ENCODE measurements around the gene PROCR.
"Not testable (repeated sequence)": the region's sequence is repeated elsewhere in the genome, so short reads cannot be mapped to it uniquely, and the experiment has no call there.

The PROCR gene

DNA sequence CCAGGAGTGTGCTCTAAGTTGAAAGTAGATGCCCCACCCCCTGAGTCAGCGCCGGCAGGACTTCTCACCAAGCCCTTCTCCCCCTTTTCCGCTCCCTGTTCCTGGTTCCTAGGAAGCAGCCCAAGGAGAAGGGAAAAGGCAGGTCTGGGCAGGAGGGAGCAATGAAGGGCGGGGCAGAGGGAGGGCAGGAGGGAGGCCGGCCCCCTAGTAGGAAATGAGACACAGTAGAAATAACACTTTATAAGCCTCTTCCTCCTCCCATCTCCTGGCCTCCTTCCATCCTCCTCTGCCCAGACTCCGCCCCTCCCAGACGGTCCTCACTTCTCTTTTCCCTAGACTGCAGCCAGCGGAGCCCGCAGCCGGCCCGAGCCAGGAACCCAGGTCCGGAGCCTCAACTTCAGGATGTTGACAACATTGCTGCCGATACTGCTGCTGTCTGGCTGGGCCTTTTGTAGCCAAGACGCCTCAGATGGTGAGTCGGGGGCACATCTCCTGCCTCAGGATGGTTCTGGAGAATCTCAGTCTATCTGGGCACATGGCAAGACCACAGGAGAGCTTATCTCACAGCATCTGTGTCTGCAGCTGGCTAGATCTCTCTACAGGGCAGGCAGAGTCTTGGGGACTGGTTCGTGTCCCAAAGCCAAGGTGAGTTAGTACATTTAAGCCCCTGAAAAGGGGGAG, at the start of gene PROCR:
Gene PROCR, plus strand, starts transcription at position 320 of the 681 bp plus-strand sequence. Its CDS starts 83 bp downstream, at position 403.
- peak; percentile 80 for DNase-seq (ENCODE audit: low read depth)

DNA sequence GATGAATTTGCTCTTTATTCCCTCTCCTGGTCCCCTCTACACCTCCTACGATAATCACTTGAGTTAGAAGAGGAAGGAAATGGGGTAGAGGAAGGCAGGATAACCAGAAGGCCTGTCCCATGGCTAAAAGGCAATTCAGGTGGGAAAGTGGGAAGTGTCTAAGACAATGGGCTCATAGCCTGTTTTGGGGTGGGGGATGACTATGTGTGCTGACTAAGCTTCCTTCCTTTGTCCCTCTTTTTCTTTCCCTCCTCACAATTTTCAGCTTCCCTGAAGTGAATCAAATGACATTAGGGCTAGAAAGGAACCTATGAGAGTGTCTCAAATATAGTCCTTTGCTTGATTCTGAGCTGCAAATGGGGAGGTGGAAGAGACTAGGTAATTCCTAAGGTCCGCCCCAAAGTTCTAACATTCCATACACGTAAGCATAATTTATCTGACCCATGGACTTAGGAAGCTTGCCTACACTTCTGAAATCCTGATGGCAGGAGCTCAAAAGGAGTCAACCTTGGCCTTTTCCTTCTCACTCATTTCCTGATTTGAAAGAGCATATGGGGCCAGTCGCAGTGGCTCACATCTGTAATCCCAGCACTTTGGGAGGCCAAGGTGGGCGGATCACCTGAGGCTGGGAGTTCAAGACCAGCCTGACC, 49.0 kb upstream of the PROCR start:
- no peak for DNase-seq (ENCODE audit: low read depth)

DNA sequence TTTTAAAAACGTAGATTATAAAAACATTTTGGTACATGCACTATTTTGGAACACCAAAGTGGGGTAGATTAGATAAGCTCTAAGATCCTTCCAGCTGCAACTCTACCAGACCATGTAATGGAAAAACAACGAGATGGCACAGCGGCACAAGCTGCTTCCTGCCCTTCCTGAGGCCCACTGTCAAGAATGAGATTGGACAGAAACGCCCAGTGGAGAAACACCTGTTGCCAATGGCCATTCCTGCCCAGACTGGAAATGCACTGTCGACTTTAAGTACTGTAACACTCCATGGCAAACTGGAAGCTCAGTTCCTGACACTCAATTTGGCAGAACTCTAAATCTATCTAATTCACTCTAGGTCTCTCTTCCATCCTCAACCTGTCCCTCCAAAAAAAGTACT, 46.1 kb upstream of the PROCR start:
- no peak for DNase-seq (ENCODE audit: low read depth)

DNA sequence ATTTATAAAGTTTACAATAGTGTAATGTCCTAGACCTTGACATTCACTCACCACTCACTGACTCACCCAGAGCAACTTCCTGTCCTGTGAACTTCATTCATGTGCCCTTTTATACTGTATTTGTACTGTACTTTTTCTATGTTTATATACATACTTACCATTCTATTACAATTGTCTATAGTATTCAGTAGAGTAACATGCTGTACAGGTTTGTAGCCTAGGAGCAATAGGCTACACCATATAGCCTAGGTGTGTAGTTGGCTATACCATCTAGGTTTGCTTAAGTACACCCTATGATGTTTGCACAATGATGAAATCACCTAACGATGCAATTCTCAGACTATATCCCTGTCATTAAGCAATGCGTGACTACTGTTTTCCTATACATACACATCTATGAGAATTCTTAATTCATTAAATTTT, 42.2 kb upstream of the PROCR start:
- no peak for DNase-seq (ENCODE audit: low read depth)

DNA sequence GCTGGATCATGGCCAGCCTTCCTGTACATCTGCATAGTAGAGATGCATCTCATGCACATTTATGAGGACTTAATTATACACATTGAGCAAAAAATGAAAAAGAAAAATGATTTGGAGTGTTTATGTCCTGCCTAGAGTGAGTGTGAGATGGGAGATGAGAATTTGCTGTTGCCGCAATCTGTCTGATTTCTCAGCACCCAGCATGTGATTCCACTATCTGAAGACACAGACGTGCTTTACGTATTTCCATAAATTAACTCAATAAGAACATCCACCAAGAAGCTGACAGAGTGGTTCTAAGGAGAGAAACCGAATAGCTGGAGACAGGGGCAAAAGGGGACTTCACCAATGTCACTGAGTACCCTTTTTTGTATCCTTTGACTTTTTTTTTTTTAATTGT, 39.9 kb upstream of the PROCR start:
- no peak for DNase-seq (ENCODE audit: low read depth)

DNA sequence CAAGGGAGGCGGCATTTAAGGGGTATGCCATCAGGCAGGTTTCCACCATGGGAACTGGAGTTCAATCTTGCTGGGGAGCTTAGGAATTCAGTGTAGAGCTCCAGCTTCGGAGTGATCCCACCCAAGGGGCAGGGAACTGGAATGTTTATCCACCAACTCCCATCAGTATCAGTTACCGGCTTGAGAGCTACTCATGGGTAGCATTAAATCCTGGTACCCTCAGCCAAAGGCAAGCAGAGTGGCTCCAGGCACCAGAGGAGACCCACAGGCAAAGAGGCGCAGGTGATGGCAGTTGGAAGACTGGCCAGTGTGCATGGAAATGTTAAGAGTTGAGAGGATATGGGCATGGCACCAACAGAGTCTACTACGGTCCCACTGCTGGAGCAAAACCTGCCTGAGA, 38.8 kb upstream of the PROCR start:
- no peak for DNase-seq (ENCODE audit: low read depth)

DNA sequence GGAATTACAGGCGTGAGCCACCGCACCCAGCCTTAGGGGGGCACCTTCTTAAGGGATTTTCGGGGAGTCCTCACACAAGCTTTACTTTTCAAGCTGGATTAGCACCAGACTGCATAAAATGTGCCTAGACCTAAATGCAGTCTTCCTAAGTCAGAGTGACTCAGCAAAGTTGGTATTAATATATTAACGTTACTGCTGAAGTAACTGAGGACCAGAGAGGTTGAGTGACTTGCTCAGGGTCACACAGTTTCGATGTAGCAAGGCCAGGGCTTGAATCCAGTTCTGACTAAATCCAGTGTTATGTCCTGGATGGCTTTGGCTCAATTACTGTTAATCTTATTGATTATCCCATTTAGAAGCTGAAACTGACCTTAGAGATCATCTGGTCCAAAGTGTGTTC, 38.1 kb upstream of the PROCR start:
- no peak for DNase-seq (ENCODE audit: low read depth)

DNA sequence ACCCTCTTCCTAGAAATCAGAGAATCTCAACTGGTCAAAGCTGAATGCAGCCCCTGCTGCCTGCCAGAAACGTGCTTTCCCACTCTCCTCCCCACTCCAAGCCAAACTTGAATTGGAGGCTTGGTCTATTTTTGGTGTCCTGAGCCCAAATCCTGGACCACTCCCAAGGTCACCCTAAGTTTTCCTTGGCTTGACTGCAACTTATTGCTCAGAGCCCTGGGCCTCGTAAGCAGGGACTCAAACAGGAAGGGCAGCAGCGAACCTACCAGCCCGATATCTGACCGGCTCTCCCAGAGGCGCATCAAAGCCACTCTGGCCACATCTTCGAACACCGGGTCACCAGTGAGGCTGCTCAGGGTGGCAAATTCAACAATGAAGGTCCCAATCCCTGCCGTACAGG, 37.4 kb upstream of the PROCR start:
- no peak for DNase-seq (ENCODE audit: low read depth)

DNA sequence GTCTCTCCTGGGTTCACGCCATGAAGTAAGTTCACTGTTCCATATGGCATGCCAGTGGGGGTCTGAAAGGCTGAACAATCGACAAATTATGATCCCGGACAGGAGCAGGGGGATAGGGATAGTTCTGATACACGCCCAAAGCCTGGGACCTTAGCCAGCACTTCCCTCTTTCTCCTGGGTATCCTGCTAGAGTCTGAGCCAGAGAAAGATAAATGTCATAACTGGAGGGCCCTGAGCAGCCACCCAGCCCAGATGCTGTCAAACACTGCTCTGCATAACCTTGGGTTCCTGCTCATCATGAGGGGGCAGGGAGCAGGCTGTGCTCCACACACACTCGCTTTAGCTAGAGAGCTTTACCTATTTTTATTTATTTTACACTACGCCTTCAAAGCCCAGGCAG, 37.0 kb upstream of the PROCR start:
- DNase-seq (ENCODE audit: low read depth), result no peak

DNA sequence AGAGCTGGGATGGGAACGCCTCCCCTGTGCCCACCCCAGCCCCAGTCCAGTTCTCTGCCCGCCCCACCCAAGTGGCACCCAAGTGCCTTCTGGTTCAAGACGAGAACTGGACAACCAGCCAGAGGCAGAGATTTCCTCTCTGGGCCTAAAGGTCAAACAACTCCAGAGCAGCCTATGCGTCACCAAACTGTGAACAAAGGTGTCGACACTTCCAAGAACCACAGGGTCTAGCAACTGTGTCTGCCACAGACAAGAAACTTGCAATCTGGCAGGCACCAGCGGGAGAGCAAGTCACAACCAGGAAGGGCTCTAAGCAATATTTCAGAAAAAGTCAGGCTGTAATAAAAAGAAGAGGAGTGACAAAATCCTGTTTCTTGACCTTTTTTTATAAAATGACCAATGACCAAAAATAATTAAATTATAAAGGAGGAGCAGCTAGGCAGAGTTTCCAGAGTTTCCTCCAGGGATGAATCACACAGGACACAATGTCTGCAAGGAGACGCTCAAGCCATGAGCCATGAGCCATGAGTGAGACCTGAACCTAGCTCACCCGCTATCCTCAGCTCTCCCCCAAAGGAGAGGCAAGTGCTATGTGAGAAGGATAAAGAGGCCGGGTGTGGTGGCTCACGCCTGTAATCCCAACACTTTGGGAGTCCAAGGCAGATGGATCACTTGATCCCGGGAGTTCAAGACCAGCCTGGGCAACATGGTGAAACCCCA, 35.8 kb upstream of the PROCR start:
- DNase-seq (ENCODE audit: low read depth), result no peak

DNA sequence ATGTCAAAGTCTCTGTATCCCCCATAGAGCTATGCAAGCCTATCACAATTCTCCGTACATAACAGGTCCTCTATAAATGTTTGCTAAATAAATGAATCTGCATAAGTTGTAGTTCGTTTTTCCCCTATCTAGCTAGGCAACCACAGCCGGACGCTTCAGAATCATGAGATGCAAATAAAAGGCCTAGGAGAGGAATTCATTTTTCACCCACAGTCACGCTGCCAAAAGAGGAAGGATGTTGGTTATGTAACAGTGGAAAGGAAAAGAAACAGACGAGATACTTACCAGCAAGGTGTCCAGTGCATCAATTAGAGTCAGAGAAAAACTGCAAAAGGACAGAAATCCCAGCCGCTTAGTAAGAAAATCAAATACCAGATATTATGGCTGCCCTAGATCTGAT, 27.2 kb upstream of the PROCR start:
- no peak for DNase-seq (ENCODE audit: low read depth)

DNA sequence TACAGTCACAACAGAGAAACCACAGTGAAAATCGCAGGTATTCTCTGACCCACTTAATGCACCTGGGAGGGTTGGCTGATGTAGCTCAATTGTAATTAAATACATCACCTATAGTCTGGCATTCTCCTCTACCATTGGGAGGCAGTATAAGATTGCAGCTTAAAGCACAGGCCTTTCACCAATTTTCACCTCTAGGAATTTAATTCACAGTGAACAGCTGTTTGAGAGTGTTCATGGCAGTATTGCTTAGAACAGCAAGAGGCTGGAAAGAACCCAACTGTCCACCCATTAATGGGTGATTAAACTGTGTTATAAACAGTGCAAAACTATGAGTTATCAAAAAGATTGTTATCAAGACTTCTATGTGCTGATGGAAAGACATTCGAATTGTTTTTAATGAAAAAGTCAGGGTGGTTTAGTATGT, 26.7 kb upstream of the PROCR start:
- DNase-seq (ENCODE audit: low read depth), result no peak

DNA sequence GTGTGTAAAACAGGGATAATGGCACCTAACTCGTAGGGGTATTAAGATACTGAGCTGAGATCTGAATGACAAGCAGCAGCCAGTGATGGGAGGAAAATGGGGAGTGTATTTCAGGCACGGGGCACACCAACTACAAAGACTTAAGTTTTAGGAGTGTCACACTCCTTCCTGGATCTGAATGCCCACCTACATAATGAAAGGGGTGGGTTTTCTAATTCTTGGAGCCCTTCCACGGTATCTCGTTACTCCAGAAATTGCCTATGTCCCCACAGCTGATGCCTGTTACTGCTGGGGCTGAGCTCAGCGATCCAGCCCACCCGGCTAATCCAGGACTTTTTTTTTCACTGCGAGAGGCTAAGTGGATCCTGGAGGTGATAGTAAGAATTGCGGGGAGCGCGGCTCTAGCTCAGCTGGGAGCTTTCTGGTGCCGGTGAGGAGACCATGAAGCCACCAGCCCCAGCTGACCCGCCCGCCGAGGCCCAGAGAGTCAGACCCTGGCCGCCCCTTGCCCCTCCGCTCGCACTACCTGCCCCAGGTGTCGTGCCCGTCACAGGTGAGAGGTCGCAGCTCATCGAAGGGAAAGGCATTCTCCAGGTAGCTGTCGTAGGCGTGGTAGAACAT, 25.5 kb upstream of the PROCR start:
- DNase-seq (ENCODE audit: low read depth), result no peak

DNA sequence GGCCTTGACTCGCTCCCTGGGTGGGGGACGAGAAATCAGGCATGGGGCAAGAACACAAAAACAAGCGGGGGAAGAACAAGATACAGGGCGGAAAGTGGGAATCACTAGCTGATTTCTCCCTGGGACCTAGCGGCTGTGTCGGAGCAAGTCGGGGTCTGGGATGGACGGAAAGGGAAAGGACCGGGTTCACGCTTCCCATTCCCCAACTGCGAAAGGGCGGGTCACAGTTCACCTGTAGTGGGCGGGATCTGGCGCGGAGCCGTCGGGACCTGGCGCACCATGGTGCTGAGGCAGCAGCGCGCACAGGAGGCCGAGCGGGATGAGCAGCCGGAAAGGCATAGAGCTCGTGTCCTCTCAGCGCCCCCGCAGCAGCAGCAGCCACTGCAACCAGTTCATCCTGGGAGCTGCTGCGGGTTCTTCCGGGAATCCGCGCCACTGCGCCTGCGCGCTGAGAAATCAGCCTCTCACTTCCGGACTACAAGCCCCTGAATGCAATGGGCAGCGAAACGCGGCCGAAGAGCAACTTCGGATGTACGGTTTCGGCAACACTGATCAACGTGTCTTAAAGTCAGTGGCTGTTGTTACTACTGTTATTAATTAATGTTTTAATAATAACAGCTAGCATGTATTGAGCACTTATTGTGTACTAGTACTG, 24.8 kb upstream of the PROCR start, which contains the start of gene EDEM2:
Gene EDEM2, minus strand, starts transcription at position 417 of the 655 bp plus-strand sequence. Its CDS starts 78 bp downstream, at position 339.
- peak; percentile 88 for DNase-seq (ENCODE audit: low read depth)

DNA sequence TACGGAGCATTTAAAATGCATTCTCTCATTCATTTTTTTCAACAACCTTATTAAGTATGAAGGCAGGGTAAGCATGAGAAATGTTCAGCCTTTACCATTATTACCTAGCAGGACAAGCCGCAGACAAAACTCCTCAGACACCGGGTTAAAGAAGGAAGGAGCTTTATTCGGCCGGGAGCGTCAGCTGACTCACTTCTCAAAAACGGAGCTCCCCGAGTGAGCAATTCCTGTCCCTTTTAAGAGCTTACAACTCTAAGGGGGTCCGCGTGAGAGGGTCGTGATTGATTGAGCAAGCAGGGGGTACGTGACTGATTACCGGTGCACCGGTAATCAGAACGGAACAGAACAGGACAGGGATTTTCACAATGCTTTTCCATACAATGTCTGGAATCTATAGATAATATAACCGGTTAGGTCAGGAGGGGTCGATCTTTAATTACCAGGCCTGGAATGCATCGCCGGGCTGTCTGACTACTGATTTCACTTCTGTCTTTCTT, 24.2 kb upstream of the PROCR start:
- DNase-seq (ENCODE audit: low read depth), result not testable (repeated sequence)

DNA sequence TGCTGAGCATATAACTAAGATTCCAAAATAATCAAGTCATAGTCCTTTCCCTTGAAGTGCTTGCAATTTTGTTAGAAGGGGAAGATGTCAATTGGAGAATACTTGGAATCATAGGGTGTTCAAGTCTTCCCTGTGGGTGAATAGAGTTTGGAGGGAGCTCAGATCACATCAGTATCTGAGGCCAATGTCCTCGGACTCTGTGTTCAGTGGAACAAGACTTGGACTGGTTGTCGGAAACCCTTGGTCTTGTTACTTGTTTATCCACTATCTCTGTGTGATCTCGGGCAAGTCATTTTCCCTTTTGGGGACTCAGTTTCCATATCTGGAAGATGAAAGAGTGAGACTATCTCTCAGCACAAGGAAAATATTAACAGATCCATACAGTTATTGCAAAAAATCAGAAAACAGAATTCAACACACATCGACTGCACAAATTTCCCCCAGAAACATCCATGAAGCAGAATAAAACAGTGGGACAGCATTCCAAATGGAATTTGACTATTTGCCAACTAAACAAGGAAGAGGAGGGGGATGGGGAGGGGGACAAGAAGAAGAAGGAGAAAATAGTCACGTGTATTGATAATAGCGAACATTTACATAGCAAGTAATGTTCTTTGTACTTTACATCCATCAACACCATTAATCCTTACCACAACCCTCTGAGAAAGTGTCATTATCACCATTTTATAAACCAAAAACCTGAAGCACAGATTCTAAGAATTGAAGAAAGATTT, 20.9 kb upstream of the PROCR start:
- DNase-seq (ENCODE audit: low read depth), result no peak

DNA sequence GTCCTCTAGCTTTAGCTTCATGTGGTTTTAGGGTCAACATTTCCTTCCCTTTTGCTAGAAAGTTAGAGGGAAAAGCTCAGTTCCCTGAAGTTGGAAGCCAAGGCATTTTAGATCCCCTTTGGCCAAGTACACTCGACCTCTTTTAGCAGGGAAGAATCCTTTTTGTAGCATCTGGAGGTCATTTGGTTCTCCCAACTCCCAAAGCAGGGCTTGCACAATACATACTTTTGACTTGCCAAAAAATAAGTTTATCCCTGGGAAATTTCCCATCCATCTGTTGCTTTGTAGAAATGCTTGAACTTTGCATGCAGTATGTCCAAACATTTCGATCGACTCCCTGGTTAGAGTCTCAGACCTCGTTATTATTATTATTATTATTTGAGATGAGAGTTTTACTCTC, 20.1 kb upstream of the PROCR start:
- peak; percentile 75 for DNase-seq (ENCODE audit: low read depth)

DNA sequence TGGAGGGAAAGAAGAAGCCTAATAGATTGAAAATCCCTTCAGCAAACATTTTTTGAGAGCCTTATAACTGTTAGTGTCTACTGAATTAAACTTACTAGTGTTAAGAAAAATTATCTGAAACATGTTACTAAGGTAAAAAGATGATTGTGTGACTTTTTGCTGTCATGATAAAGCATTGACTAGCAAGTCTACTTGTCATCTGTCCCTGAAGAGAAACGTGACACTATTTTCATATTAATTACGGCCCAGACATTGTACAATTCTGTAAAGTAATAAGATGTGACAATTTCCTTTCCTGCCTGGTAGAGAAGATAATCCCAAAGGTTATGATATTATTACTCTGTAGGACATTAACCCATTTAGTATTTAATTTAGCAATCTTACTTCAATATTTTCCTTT, 15.9 kb upstream of the PROCR start:
- DNase-seq (ENCODE audit: low read depth), result no peak

DNA sequence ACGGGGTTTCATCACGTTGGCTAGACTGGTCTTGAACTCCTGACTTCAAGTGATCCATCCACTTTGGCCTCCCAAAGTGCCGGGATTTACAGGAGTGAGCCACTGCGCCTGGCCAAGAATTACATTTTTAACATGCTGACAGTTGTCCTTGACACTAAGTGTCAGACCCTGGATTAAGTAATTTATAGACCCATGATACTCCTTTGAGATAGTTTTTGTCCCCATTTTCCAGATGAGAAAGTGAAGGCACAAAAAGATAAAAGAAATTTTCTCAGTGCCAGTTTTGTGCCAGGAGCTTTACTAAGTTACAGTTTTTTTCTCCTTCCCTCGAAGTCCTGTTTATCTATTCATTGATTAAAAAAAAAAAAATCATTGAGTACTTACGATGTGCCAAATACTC, 14.9 kb upstream of the PROCR start:
- DNase-seq (ENCODE audit: low read depth), result no peak

DNA sequence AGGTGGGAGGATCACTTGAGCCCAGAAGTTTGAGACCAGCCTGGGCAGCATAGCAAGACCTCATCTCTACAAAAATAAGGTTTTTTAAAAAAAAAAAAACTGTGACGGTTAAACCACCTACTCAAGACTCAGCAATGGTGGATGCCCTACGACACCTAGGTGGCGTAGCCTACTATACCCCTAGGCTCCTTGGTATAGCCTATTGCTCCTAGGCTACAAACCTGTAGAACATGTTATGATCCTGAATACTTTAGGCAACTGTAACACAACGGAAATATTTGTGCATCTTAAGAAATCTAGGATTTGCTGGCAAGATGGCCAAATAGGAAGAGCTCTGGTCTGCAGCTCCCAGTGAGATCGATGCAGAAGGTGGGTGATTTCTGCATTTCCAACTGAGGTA, 11.5 kb upstream of the PROCR start:
- not testable (repeated sequence) for DNase-seq (ENCODE audit: low read depth)

DNA sequence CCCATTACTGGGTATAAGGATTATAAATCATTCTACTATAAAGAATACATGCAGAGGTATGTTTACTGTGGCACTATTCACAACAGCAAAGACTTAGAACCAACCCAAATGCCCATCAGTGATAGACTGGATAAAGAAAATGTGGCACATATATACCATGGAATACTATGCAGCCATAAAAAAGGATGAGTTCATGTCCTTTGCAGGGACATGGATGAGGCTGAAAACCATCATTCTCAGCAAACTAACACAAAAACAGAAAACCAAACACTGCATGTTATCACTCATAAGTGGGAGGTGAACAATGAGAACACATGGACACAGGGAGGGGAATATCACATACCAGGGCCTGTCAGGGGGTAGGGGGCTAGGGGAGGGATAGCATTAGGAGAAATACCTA, 7.3 kb upstream of the PROCR start:
- DNase-seq (ENCODE audit: low read depth), result not testable (repeated sequence)

All from GM04504 (cell line).